Measurements from ENCODE around the gene BHLHE23. TPM values are rescaled to one million over a fixed set of nuclear protein-coding genes. Genes with fewer than 3 reads are reported as not detected.

The BHLHE23 gene
- not detected for polyA plus RNA-seq (2012; ENCODE audit: low read depth, missing spikeins)

DNA sequence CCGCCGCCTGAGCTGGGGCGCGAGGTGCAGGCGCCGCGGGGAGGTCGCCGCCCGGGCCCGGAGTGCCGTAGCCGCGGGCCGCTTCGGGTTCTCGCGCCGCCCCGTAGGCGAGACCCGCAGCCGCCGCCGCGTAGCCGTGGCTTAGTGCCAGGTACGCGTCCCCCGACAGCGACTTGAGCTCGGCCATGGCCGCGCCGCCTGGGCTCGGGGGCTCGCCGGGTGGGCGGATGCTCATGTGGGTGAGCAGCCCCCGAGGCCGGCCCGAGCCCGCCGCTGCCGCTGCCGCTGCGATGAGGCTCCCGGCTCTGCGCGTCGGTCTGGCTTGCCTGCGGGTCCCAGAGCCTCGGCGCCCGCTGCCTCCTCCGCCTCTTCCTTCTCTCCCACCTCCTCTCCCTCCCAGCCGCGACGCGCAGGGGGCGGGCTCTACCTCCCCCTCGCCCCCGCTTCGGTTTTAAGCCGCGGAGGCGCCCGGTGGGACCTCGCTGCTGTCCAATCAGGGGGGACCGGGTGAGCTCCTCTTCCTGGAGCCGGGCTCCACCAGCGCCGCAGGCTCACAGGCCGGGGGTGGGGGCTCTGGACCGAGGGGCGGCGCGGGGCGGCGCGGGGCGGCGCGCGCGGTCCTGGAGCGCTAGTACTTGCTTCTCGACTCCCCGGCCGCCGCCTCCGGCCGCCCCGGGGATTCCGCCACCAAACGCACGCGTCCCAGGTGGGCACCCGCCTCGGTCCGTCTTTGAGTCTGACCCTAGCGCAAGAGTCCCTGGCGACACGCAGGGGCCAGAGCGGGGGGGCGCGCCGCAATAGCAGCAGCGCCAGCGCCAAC, at the start of gene BHLHE23:
BHLHE23 (minus strand) TSS at position 425 of the 820 bp plus-strand sequence; CDS start at position 235, 190 bp downstream.
- FAIRE-seq = no peak
- no peak for DNase-seq (ENCODE audit: insufficient read length, low spot score)
- no peak for TF ChIP-seq SPI1 (IDR thresholded peaks at IDR 0.05; ENCODE audit: low read depth, low read length)
- TF ChIP-seq TAF1 (IDR thresholded peaks at IDR 0.05; ENCODE audit: low read depth, low read length) = no peak
- no peak for TF ChIP-seq POU2F2 (IDR thresholded peaks at IDR 0.05; ENCODE audit: low read depth, low read length)
- no peak for TF ChIP-seq PAX5 (IDR thresholded peaks at IDR 0.05; ENCODE audit: insufficient read depth, low read length, severe bottlenecking)
- TF ChIP-seq POLR2AphosphoS5 (IDR thresholded peaks at IDR 0.05; ENCODE audit: low read depth, low read length) = no peak

GRCh38 chr20:63055575-63056235, 48.9 kb upstream of the BHLHE23 start:
- no peak for DNase-seq (ENCODE audit: insufficient read length, low spot score)
- TF ChIP-seq TAF1 (IDR thresholded peaks at IDR 0.05; ENCODE audit: low read depth, low read length) (no peak), PAX5 (IDR thresholded peaks at IDR 0.05; ENCODE audit: insufficient read depth, low read length, severe bottlenecking) (no peak), POLR2AphosphoS5 (IDR thresholded peaks at IDR 0.05; ENCODE audit: low read depth, low read length) (no peak), SPI1 (IDR thresholded peaks at IDR 0.05; ENCODE audit: low read depth, low read length) (no peak), POLR2A (IDR thresholded peaks at IDR 0.05; ENCODE audit: low read depth, low read length) (no peak), POU2F2 (IDR thresholded peaks at IDR 0.05; ENCODE audit: low read depth, low read length) (no peak)
- FAIRE-seq = no peak

DNA sequence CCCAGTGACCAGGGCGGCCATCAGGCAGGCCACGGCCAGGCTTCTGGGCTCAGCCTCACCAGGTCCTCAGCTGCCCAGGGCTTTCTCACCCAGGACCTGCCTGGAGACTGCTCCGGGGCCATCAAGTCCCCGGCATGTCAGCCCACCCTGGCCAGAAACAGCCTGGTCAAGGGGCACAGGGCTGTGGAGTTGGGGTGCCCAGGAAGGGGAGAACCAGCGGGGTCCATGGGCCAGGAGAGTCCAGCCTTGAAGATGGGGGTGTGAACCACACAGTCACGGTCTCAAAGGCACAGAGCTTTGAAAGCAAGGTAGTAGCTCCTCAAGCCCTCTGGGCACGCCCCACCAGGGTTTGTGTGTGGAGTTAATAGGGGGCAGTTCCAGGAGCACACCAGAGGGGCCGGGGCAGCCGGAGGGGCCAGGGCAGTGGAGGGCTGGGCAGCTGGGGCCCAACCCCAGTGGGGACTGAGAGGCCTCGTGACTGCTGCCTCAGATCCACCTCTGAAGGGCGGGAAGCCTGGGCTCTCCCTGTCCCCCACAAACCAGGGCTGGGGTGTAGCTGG, 48.0 kb upstream of the BHLHE23 start:
- TF ChIP-seq POU2F2 (IDR thresholded peaks at IDR 0.05; ENCODE audit: low read depth, low read length) = no peak
- no peak for TF ChIP-seq PAX5 (IDR thresholded peaks at IDR 0.05; ENCODE audit: insufficient read depth, low read length, severe bottlenecking)
- no peak for TF ChIP-seq TAF1 (IDR thresholded peaks at IDR 0.05; ENCODE audit: low read depth, low read length)
- no peak for TF ChIP-seq POLR2A (IDR thresholded peaks at IDR 0.05; ENCODE audit: low read depth, low read length)
- TF ChIP-seq POLR2AphosphoS5 (IDR thresholded peaks at IDR 0.05; ENCODE audit: low read depth, low read length) = no peak
- no peak for TF ChIP-seq SPI1 (IDR thresholded peaks at IDR 0.05; ENCODE audit: low read depth, low read length)
- no peak for FAIRE-seq
- no peak for DNase-seq (ENCODE audit: insufficient read length, low spot score)

- TF ChIP-seq POLR2AphosphoS5 (IDR thresholded peaks at IDR 0.05; ENCODE audit: low read depth, low read length) (no peak), PAX5 (IDR thresholded peaks at IDR 0.05; ENCODE audit: insufficient read depth, low read length, severe bottlenecking) (no peak)
- FAIRE-seq = no peak
- no peak for DNase-seq (ENCODE audit: insufficient read length, low spot score)
These were observed 47.3 kb upstream of the BHLHE23 start for GRCh38 chr20:63054103-63054474.

DNA sequence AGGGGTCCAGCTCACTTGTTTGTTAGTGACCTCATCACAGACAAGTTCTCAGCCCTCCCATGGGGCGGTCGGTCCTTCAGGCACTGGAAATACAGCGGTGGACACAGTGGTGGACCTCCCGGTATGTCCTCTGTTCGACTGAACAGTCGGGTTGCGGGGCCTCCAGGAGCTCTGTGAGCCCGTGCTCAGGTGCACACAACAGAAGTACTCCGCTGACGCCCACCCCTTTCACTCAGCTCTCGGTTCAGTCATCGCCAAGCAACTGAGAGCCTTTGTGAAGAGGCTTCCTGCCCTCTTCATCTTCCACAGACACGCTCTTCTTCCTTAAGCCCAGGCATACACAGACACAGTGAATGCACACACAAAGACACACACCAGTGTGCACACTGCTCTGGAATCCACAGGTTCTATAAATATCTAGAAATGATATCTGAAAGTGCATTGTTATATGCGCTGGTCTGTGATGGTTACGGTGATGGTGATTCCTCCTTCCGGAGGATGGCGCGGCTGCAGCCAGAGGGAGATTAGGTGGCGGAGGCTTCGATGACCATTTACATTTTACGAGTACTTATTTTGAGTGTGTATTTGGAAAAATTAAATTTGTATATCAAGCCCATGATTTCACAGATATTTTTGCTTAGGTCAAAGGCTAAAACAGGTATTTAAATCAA, 46.8 kb upstream of the BHLHE23 start:
- DNase-seq (ENCODE audit: insufficient read length, low spot score) = no peak
- no peak for FAIRE-seq
- TF ChIP-seq POU2F2 (IDR thresholded peaks at IDR 0.05; ENCODE audit: low read depth, low read length) = no peak

GRCh38 chr20:63052571-63053431, 46.0 kb upstream of the BHLHE23 start:
- no peak for TF ChIP-seq TAF1 (IDR thresholded peaks at IDR 0.05; ENCODE audit: low read depth, low read length)
- FAIRE-seq (no peak), DNase-seq (ENCODE audit: insufficient read length, low spot score) (no peak)

DNA sequence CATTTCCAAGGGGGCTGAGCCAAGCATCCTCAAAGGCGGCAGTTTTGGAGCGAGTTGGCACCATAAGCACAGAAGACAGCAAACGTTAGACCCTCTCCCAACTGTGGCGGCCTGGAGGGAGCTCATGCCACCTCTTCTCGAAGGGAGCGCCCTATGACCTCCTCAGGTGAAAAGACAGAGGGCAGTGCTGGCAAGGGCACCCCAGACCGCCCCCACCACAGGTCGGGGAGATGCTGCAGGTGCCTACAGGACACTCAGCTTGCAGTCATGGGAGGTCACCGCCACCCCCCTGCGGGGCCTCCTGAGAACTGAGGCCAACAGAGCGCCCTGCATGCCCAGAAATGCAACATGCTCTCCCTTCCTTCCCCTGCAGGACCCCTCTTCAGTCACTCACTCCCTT, 45.1 kb upstream of the BHLHE23 start:
- DNase-seq (ENCODE audit: insufficient read length, low spot score) (no peak), FAIRE-seq (no peak)
- no peak for TF ChIP-seq POU2F2 (IDR thresholded peaks at IDR 0.05; ENCODE audit: low read depth, low read length)
- no peak for TF ChIP-seq POLR2A (IDR thresholded peaks at IDR 0.05; ENCODE audit: low read depth, low read length)
- no peak for TF ChIP-seq POLR2AphosphoS5 (IDR thresholded peaks at IDR 0.05; ENCODE audit: low read depth, low read length)
- TF ChIP-seq PAX5 (IDR thresholded peaks at IDR 0.05; ENCODE audit: insufficient read depth, low read length, severe bottlenecking) = no peak
- no peak for TF ChIP-seq SPI1 (IDR thresholded peaks at IDR 0.05; ENCODE audit: low read depth, low read length)
- no peak for TF ChIP-seq TAF1 (IDR thresholded peaks at IDR 0.05; ENCODE audit: low read depth, low read length)

GRCh38 chr20:63051186-63051860, 44.6 kb upstream of the BHLHE23 start:
- TF ChIP-seq POLR2A (IDR thresholded peaks at IDR 0.05; ENCODE audit: low read depth, low read length) (no peak), TAF1 (IDR thresholded peaks at IDR 0.05; ENCODE audit: low read depth, low read length) (no peak), POLR2AphosphoS5 (IDR thresholded peaks at IDR 0.05; ENCODE audit: low read depth, low read length) (no peak), SPI1 (IDR thresholded peaks at IDR 0.05; ENCODE audit: low read depth, low read length) (no peak), POU2F2 (IDR thresholded peaks at IDR 0.05; ENCODE audit: low read depth, low read length) (no peak), PAX5 (IDR thresholded peaks at IDR 0.05; ENCODE audit: insufficient read depth, low read length, severe bottlenecking) (no peak)
- DNase-seq (ENCODE audit: insufficient read length, low spot score) (no peak), FAIRE-seq (no peak)

- FAIRE-seq (no peak), DNase-seq (ENCODE audit: insufficient read length, low spot score) (no peak)
- no peak for TF ChIP-seq POLR2A (IDR thresholded peaks at IDR 0.05; ENCODE audit: low read depth, low read length)
- no peak for TF ChIP-seq PAX5 (IDR thresholded peaks at IDR 0.05; ENCODE audit: insufficient read depth, low read length, severe bottlenecking)
- no peak for TF ChIP-seq POU2F2 (IDR thresholded peaks at IDR 0.05; ENCODE audit: low read depth, low read length)
- no peak for TF ChIP-seq TAF1 (IDR thresholded peaks at IDR 0.05; ENCODE audit: low read depth, low read length)
- TF ChIP-seq SPI1 (IDR thresholded peaks at IDR 0.05; ENCODE audit: low read depth, low read length) = no peak
- no peak for TF ChIP-seq POLR2AphosphoS5 (IDR thresholded peaks at IDR 0.05; ENCODE audit: low read depth, low read length)
These were observed 43.6 kb upstream of the BHLHE23 start for GRCh38 chr20:63050406-63050805.
